DND-41 (cell line): ENCODE measurements around the gene UBQLN1.

Experiments used
- CTCF ChIP-seq: IDR thresholded peaks from 2 replicates; pipeline ENCODE4 v1.5.1; 2012; ENCODE audit warnings: borderline replicate concordance, low read length, moderate library complexity, mild to moderate bottlenecking; ENCODE audit not compliant: poor library complexity, severe bottlenecking; ENCODE audit errors: extremely low read depth
- EZH2 ChIP-seq: IDR thresholded peaks from 3 replicates; pipeline ENCODE4 v1.6.1; 2012; ENCODE audit warnings: borderline replicate concordance, low read depth, mild to moderate bottlenecking, moderate library complexity, low read length, inconsistent platforms; ENCODE audit not compliant: severe bottlenecking

GRCh38 chr9:83633676-83634075 lies 74.1 kb downstream of the UBQLN1 start:
- TF ChIP-seq CTCF (no peak), EZH2 (no peak)
